Inferior parietal cortex (tissue), 1 donor: Measurements from ENCODE around the gene WIPF2.

Experiments
- DNase-seq: peaks from one replicate; pipeline ENCODE4 v3.0.0-alpha.2; 2016; ENCODE audit errors: extremely low spot score

Gene WIPF2

GRCh38 chr17:40315206-40315605, 96.1 kb downstream of the WIPF2 start:
- no peak for DNase-seq

GRCh38 chr17:40315678-40316570, 96.8 kb downstream of the WIPF2 start:
- DNase-seq, result no peak

GRCh38 chr17:40316571-40317344, 97.7 kb downstream of the WIPF2 start:
- no peak for DNase-seq

- no peak for DNase-seq
These were observed 98.3 kb downstream of the WIPF2 start for GRCh38 chr17:40317345-40317873.

- DNase-seq, result peak; percentile 91
These were observed 99.1 kb downstream of the WIPF2 start for GRCh38 chr17:40317880-40318829.

- no peak for DNase-seq
These were observed 99.8 kb downstream of the WIPF2 start for GRCh38 chr17:40318830-40319391.

- DNase-seq, result no peak
These were observed 100.8 kb downstream of the WIPF2 start for GRCh38 chr17:40319651-40320540.

GRCh38 chr17:40320756-40321523, 101.8 kb downstream of the WIPF2 start:
- no peak for DNase-seq

GRCh38 chr17:40321524-40321929, 102.4 kb downstream of the WIPF2 start:
- no peak for DNase-seq

GRCh38 chr17:40321961-40322357, 102.9 kb downstream of the WIPF2 start:
- DNase-seq, result no peak

GRCh38 chr17:40322358-40323315, 103.5 kb downstream of the WIPF2 start:
- DNase-seq, result no peak

- no peak for DNase-seq
These were observed 104.6 kb downstream of the WIPF2 start for GRCh38 chr17:40323391-40324381.

- no peak for DNase-seq
These were observed 106.3 kb downstream of the WIPF2 start for GRCh38 chr17:40325156-40326013.

GRCh38 chr17:40326014-40326831, 107.1 kb downstream of the WIPF2 start:
- no peak for DNase-seq

GRCh38 chr17:40326832-40327199, 107.7 kb downstream of the WIPF2 start:
- DNase-seq, result no peak
